Mesodermal cell (in vitro differentiated cells): ENCODE results near the gene TJAP1.
A peak's percentile ranks its signal among the peaks of the same experiment; 100 is the strongest.
"Not testable (repeated sequence)": the region's sequence is repeated elsewhere in the genome, so short reads cannot be mapped to it uniquely, and the experiment has no call there.

Source experiments
- H3K27ac ChIP-seq: 2 replicates; pipeline ENCODE4 v1.7.0; 2013; ENCODE audit warnings: mild to moderate bottlenecking, low read depth, low read length, moderate library complexity; ENCODE audit not compliant: severe bottlenecking
- H3K36me3 ChIP-seq: 2 replicates; pipeline ENCODE4 v1.7.1; 2013; ENCODE audit warnings: mild to moderate bottlenecking, low read length, moderate library complexity; ENCODE audit not compliant: control insufficient read depth, insufficient read depth
- H3K4me1 ChIP-seq: one replicate; pipeline ENCODE4 v1.7.1; 2013; ENCODE audit warnings: mild to moderate bottlenecking, low read length; ENCODE audit not compliant: insufficient read depth, control insufficient read depth, poor library complexity, severe bottlenecking
- H3K4me3 ChIP-seq: 2 replicates; pipeline ENCODE4 v1.7.0; 2013; ENCODE audit warnings: low read length, control low read depth, mild to moderate bottlenecking; ENCODE audit not compliant: insufficient read depth, poor library complexity, severe bottlenecking; ENCODE audit errors: extremely low read depth
- H3K9me3 ChIP-seq: 2 replicates; pipeline ENCODE4 v1.7.1; 2013; ENCODE audit warnings: mild to moderate bottlenecking, low read length, moderate library complexity; ENCODE audit not compliant: control insufficient read depth
- WGBS, 2 experiments: methylation state at CpG; one replicate each; pipeline ENCODE4 v1.1.5; 2013; ENCODE audit warnings: missing lambda C conversion rate in 2 of 2; ENCODE audit not compliant: insufficient coverage in 2 of 2; 5-methylcytosine and 5-hydroxymethylcytosine counted together

The TJAP1 gene

GRCh38 chr6:43494766-43495165 lies 17.4 kb downstream of the TJAP1 start:
- Histone ChIP-seq H3K36me3 (peaks cover 29% of the 10 kb centered on the region), H3K4me1 (peaks cover 47% of the 10 kb centered on the region), H3K4me3 (no peak overlapping the region), H3K27ac (no peak overlapping the region), H3K9me3 (no peaks in the 10 kb centered on the region)
- WGBS, 2 experiments = 79 to 98% methylated on average over 2 to 4 of the region's 4 CpGs

GRCh38 chr6:43495409-43495941 lies 18.1 kb downstream of the TJAP1 start:
- WGBS, 2 experiments = 79 to 92% methylated on average over 2 to 3 of the region's 4 CpGs

GRCh38 chr6:43496370-43497128 lies 19.2 kb downstream of the TJAP1 start:
- peaks cover 47% of the 10 kb centered on the region for H3K4me1 ChIP-seq
- no peak overlapping the region for H3K4me3 ChIP-seq
- no peaks in the 10 kb centered on the region for H3K9me3 ChIP-seq
- H3K27ac ChIP-seq = peak overlapping the region; percentile 45
- 52 to 62% methylated on average over 8 to 13 of the region's 18 CpGs for WGBS, 2 experiments
- peaks cover 46% of the 10 kb centered on the region for H3K36me3 ChIP-seq

More at GRCh38 chr6:43495409-43495941, 18.1 kb downstream of the TJAP1 start:
- H3K36me3 ChIP-seq = peaks cover 35% of the 10 kb centered on the region
- H3K27ac ChIP-seq = peak overlapping the region; percentile 45
- H3K9me3 ChIP-seq = no peaks in the 10 kb centered on the region
- H3K4me3 ChIP-seq = no peak overlapping the region
- H3K4me1 ChIP-seq = peaks cover 47% of the 10 kb centered on the region

GRCh38 chr6:43497129-43497396 lies 19.7 kb downstream of the TJAP1 start:
- 79 to 94% methylated on average over 5 to 6 of the region's 6 CpGs for WGBS, 2 experiments
- Histone ChIP-seq H3K4me3 (no peak overlapping the region), H3K27ac (no peak overlapping the region), H3K4me1 (peaks cover 47% of the 10 kb centered on the region), H3K9me3 (no peaks in the 10 kb centered on the region), H3K36me3 (peaks cover 48% of the 10 kb centered on the region)

- Histone ChIP-seq H3K4me3 (no peak overlapping the region), H3K36me3 (peaks cover 54% of the 10 kb centered on the region), H3K9me3 (no peaks in the 10 kb centered on the region), H3K4me1 (peaks cover 47% of the 10 kb centered on the region), H3K27ac (no peak overlapping the region)
- 91 to 100% methylated on average over 4 to 8 of the region's 12 CpGs for WGBS, 2 experiments
Observed at GRCh38 chr6:43497689-43498088, 20.3 kb downstream of the TJAP1 start.

GRCh38 chr6:43498291-43498690 lies 20.9 kb downstream of the TJAP1 start:
- H3K36me3 ChIP-seq = peaks cover 59% of the 10 kb centered on the region
- 94 to 95% methylated on average over 4 to 5 of the region's 5 CpGs for WGBS, 2 experiments

GRCh38 chr6:43499028-43499815 lies 21.9 kb downstream of the TJAP1 start:
- H3K36me3 ChIP-seq = peaks cover 65% of the 10 kb centered on the region
- no peak overlapping the region for H3K27ac ChIP-seq
- no peaks in the 10 kb centered on the region for H3K9me3 ChIP-seq
- H3K4me1 ChIP-seq = peaks cover 32% of the 10 kb centered on the region
- no peak overlapping the region for H3K4me3 ChIP-seq
- WGBS, 2 experiments = 96% methylated on average over 12 of the region's 12 CpGs

More at GRCh38 chr6:43498291-43498690, 20.9 kb downstream of the TJAP1 start:
- H3K27ac ChIP-seq, H3K9me3 ChIP-seq, H3K4me3 ChIP-seq: not testable (repeated sequence)
- peaks cover 41% of the 10 kb centered on the region for H3K4me1 ChIP-seq

- no peaks in the 10 kb centered on the region for H3K9me3 ChIP-seq
- H3K4me1 ChIP-seq = peaks cover 15% of the 10 kb centered on the region
- no peak overlapping the region for H3K4me3 ChIP-seq
- WGBS, 2 experiments = 95 to 100% methylated on average over 1 to 3 of the region's 3 CpGs
- peaks cover 82% of the 10 kb centered on the region for H3K36me3 ChIP-seq
- H3K27ac ChIP-seq = no peak overlapping the region
Observed at GRCh38 chr6:43500921-43501320, 23.6 kb downstream of the TJAP1 start.

- no peaks in the 10 kb centered on the region for H3K9me3 ChIP-seq
- peaks cover 78% of the 10 kb centered on the region for H3K36me3 ChIP-seq
- H3K4me3 ChIP-seq = no peak overlapping the region
- H3K4me1 ChIP-seq = no peaks in the 10 kb centered on the region
- WGBS, 2 experiments = 100% methylated on average over 2 to 3 of the region's 4 CpGs
- no peak overlapping the region for H3K27ac ChIP-seq
Observed at GRCh38 chr6:43502666-43503065, 25.3 kb downstream of the TJAP1 start.

GRCh38 chr6:43503443-43503842 lies 26.1 kb downstream of the TJAP1 start:
- no peaks in the 10 kb centered on the region for H3K4me1 ChIP-seq
- 95 to 98% methylated on average over 8 of the region's 8 CpGs for WGBS, 2 experiments
- peaks cover 70% of the 10 kb centered on the region for H3K36me3 ChIP-seq
- no peaks in the 10 kb centered on the region for H3K9me3 ChIP-seq
- H3K4me3 ChIP-seq = no peak overlapping the region
- H3K27ac ChIP-seq = no peak overlapping the region
